Mucosa of gallbladder (tissue), 1 donor: ENCODE results near the gene NPY2R. TPM values are rescaled to one million over a fixed set of nuclear protein-coding genes. Genes with fewer than 3 reads are reported as not detected.

Experiments
- DNase-seq: peaks from one replicate; pipeline ENCODE4 v3.0.0-alpha.2; 2020; ENCODE audit warnings: low spot score
- total RNA-seq: library from RNA; stranded (reverse); gene quantifications from one replicate; pipeline ENCODE4 v1.2.1, GENCODE V29; 2021
- donor health status: DM: no; HTN: no; CAD: no.

Gene NPY2R, protein sequence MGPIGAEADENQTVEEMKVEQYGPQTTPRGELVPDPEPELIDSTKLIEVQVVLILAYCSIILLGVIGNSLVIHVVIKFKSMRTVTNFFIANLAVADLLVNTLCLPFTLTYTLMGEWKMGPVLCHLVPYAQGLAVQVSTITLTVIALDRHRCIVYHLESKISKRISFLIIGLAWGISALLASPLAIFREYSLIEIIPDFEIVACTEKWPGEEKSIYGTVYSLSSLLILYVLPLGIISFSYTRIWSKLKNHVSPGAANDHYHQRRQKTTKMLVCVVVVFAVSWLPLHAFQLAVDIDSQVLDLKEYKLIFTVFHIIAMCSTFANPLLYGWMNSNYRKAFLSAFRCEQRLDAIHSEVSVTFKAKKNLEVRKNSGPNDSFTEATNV
- 0.06 TPM for total RNA-seq

DNA sequence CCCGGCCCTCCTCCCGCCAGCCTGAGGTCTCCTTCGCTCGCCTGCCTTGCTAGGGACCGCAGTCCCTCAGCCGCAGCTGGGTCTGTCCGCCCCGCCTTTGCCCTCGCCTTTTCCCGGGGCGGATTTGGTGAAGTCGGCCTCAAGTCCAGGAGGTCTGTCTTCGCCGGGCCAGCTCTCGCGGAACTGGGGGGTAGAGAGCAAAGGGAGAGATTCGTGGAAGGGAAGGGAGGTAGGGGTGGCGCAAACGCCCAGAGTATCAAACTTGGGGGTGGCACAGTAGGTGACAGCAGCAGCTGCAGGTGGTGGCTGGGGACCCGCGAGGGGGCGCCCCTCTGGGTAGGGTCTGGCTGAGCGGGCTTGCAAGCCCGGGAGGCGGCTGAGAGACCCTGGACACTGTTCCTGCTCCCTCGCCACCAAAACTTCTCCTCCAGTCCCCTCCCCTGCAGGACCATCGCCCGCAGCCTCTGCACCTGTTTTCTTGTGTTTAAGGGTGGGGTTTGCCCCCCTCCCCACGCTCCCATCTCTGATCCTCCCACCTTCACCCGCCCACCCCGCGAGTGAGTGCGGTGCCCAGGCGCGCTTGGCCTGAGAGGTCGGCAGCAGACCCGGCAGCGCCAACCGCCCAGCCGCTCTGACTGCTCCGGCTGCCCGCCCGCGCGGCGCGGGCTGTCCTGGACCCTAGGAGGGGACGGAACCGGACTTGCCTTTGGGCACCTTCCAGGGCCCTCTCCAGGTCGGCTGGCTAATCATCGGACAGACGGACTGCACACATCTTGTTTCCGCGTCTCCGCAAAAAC is at the start of gene NPY2R:
Gene NPY2R, plus strand, starts transcription at position 379 of the 797 bp plus-strand sequence. CDS start 5,304 bp downstream, outside the sequence.
- no peak for DNase-seq

DNA sequence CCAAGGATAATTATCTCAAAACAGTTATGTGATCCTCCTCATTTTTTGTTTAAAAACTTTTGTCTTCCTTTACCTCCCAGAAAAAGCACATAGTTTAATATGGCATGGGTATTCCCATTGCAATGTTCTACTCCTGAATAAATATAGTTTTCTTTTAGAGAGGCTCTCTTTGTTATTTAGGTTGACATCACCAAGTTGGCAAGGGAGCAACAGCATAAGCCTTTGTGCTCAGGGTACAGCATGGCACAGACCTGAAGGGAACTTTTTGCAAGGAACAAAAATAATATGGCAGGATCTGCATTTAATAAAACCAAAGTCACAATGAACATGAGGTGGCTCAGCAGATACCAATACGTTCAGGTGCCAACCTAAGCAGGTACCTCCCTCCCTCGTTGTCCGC is 47.1 kb upstream of the NPY2R start:
- DNase-seq = no peak

DNA sequence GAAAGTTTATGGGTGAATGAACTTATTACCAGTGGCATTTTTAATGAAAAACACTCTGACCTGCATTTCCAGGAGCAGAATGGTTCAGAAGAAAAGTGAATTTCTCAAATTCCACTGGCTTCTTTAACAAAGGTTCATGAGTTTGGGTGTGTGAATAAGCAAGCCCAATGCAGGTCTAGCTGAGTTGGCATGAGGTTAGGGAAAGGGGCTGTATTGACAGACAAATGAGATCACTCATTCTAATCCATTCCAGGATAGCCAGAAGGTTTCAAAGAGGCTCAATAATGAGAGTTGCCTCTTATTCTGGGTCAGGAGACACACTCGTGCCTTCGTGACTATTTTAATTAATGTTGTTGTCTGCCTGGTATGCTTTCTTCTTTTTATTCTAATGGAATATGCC is 43.7 kb upstream of the NPY2R start:
- DNase-seq = no peak

DNA sequence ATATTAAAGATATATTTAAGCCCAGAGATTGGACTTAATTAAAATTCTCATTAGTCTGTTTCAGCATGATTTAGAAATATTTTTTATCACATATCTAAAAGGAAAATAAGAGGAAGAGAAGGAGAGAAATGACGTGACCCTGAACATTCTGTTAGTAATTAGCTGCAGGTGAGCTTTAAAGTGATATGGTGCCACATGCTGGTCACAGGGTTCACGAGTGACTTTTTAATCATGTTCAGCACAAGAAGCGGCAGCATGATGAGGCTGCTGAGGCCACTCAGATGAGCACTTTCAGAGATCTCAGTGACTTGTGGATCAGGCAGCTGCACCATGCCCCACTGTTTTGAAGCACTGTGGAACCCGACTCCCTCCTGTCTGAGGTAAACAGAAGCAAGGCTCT is 37.9 kb upstream of the NPY2R start:
- DNase-seq = no peak

DNA sequence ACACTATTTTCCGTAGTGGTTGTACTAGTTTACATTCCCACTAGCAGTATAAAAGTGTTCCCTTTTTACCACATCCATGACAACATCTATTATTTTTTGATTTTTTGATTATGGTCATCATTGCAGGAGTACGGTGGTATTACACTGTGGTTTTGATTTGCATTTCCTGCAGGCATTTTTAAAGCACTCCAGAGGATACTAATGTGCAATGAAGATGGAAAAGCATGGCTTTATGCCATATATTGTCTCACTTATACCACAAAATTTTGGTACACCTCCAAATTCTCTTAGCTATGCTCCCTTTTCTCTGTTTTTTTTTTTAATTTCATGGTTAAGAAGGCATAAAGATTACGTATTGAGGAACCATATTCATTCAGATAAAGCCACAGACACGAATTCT is 35.1 kb upstream of the NPY2R start:
- no peak for DNase-seq

DNA sequence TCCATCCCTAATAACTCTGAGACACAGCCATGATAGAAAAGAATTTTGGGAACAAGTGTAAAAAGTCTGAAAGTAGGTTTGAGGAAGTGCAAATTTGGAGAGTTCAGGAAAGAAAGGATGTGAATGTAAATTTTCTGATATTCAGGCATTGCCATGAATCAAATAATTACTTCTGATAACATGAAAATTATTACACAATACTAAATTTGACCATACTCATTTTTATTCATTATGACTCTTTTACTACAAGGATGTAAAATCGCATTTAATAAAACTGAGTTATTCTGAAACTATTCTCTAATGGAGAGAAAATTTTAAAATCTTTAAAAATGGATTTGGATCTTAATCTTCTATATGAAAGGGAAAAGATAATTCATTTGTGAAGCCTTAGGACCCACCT is 33.8 kb upstream of the NPY2R start:
- no peak for DNase-seq

DNA sequence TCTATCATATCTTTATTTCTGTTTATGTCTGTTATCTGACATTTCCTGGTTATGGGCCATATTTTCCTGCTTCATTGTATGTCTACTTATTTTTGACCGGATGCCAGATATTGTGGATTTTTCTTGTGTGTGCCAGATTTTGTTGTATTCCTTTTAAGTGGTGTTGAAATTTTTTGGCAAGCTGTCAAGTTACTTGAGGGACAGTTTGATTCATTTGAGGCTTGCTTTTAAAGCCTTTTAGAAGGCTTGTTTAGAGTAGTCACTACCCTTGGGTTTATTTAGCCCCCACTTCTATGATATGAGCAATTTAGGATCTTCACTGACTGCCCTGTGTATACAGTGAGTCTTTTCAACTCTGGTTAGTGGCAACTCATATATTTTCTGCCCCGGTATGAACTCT is 29.2 kb upstream of the NPY2R start:
- DNase-seq = no peak

DNA sequence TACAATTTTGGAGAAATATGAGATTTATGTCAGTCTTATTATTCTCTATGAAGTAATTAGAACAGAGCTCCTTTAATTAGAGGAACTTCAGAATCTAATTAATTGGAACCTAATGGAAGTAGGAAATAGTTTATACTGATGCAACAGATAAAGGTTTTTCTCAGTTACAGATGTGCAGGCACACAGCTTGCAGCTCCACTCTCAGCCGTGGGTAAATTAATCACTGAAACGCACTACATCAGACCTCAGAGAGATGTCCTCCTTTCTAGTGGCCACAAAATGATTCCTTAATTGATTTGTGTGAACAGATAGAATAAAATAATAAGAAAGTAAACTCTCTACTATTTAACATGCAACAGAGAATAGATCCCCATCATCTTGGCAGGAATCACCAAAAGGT is 21.5 kb upstream of the NPY2R start:
- no peak for DNase-seq

DNA sequence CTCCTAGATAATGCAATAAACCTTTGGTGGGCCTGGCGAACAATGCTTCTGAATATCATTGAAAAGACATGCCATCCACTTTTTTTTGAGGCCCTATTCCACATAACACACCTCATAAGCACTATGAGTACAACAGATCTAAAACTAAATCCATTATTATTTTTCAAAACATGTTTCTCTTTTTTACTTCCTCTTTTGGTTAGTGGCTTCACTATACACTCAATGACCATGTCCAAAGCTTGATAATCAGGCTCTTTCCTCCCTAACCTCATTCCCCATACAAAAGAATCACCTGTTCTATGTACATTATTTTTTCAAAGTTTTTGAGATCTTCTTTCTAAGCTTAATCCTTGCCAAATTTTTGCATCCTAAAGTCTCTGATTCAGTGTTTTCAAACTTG is 20.4 kb upstream of the NPY2R start:
- DNase-seq = no peak

DNA sequence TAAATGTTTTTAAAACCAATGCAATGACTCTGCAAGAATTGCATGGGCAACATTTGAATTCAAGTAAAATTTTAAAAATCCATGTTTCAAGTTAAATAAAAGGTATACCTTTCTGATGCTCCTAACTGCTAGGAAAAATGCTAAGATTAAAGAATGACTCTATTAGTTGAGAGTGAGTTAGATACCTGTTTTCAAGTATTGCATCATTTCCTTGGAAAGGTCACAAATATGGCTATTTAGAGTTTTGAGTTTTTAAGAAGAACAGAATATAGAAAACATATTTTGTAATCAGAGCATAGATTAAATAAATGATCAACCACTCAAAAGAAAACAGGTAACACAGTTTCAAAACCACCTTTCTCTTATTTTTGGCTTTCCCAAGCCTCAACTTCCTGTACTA is 18.3 kb upstream of the NPY2R start:
- DNase-seq = no peak

DNA sequence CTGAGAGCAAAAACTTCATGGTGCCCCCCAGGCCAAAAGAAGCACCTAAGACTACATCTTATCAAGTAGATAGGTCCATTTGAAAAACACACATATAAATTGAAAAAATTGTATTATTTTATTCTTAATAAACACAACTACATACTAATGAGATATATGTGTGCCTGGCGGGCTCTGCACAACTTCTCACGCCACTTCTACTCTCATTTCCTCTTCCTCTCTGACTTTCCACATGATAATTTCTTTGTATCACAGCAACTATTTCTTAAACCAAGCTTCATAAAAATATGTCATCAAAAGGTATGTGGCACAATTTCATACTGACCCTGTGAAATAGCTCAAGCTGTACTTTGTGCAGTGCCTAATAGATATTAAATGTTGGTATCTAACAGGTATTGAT is 10.7 kb upstream of the NPY2R start:
- no peak for DNase-seq

DNA sequence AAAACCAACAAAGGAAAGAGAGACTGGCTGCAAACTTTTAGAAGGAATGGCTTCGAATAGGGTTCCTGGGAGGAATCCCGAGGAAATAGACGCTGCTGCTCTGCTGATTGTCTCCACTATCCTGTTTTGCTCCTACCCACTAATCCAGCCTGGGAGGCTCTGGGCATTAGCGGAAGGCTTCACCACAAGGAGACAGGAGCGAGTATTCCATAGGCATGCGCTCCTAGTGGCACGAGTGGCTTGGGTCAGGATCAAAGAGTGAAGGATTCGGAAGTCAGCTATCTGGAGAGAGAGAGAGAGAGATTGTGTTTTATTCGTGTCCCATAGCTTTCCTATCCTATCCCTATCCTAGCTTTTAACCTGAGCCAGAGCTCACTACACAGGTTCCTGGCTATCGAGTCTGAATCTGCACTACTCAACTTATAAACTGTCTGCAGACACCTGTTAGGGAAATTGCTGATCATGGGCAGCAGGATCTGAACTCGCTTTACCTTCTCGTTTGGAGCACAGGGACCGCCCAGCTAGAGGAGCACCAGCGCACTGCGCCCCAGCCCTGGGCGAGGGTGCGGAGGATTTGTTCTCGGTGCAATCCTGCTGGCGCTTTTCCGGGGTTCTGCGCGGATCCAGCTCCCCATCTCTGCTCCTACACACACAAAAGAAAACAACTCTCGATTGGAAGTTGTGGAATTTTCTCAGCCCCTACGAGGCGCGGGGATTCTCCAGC is 740 bp upstream of the NPY2R start:
- no peak for DNase-seq

DNA sequence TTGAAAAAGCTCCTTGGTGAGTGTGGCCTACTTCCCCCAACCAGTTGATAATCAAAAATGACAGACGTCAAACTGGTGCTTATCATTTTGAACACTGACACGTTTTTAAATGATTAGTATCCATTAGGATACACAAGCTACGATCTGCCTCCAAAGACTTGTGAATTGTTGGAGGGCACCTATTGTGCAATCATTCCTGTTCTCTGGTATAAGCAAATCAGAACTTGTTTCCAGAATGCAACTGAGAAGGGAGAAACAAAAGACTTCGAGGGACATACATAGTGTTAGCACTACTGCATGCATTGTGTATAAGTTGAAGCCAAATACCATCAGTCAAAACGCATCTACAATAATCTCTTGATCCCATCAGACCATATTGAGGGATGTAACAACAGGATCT is 11.6 kb downstream of the NPY2R start:
- DNase-seq = no peak

DNA sequence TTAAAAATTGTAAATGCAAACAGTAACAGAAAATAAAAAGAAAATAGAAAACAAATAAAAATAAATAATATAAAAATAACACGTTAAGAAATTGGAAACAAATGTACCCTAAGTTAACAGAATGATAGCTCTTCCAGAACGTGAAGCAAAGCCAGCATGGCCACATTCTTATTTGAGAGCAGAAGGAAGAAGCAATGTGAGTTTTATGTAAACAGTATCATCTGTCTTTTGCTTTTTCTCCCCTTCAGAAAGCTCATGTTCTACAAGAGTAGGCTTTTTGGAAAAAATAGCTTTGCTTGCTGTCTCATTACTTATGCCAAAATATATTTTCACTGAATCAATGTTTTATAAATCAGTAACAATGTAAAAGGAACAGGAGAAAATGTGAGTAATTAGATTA is 18.7 kb downstream of the NPY2R start:
- no peak for DNase-seq

DNA sequence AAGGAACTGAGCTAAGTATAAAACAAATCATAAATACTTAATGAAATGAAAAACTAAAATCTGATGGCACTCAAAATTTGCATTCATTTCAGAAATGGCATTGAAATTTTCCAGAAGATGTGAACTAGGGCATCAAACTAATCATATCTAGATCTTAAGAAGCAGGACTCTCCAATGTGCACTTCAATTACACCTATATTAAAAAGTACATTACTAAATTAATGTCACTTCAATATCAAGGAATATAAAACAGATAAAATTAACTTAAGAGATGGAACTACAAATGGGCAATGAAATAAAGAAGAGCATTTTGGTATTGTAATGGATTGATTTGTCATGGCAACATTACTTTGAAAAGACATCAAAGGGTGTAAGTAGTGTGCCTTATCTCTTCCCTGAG is 20.3 kb downstream of the NPY2R start:
- no peak for DNase-seq

DNA sequence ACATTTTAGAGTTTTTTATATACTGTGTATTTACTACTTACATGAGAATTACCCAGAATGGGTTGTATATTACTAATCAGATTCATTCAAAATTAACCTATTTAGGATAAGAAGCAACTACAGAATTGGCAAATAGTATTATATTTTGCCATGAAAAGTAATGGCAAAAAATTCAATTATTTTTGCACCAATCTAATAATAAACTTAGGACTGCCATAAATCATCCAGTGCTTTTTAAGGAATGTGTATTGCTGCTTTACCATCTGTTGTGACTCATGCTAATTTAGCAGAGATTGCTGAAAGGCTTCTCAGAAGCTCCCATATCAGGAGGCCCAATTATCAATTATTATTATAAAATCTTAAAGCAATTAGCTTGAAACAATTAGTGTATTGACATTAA is 24.0 kb downstream of the NPY2R start:
- DNase-seq = no peak

DNA sequence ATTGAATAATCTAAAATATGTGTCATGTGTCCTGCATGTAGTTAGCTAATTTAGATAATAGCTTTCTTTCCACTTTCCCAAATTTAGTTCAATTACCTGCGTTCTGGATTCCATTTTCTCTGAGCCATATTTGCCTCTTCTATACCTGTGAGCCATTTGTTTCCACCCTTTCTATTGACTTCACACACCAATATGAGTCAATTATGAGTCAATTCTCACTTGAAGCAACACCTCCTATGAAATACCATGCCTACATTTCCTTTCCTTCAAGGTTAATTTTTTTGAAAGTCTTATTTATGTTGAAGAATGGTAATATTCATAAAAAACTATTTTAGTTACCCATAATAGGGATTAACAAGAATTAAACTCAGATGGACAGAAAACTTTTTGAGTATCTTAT is 25.8 kb downstream of the NPY2R start:
- DNase-seq = no peak

DNA sequence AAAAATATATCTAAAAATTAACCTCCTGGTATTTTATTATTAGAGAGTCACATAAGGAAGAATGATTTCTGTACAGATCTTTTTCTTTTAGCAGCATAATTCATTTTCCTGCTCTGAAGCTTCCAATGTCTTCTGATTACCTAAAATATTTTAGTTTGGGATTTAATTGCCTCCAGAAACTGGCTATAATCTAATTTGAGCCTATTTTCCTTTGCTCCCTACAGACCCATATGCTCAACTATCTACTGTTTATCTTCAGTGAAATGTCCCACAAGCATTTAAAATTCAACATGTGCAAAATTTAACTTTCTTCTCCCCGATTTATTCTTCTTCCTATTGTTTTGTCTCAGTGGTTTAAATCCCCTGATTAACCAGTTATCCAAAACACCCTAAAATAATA is 29.1 kb downstream of the NPY2R start:
- no peak for DNase-seq

DNA sequence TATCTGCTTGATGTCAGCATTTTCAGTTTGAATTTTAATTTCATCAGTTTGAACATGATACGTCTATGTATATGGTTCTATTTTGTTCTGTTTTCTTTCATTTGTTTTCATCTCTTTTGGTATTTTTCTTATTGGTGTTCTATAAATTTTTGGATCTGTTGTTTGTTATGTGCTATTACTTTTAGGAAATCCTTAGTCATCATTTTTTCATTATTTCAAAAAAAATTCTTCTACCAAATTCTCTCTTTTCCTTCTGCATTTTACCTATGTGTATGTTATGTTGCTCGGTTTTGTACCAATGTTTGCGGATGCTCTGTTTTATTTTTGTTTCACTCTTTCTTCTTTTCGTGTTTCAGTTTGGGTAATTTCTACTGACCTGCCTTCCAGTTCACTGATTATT is 32.8 kb downstream of the NPY2R start:
- no peak for DNase-seq

DNA sequence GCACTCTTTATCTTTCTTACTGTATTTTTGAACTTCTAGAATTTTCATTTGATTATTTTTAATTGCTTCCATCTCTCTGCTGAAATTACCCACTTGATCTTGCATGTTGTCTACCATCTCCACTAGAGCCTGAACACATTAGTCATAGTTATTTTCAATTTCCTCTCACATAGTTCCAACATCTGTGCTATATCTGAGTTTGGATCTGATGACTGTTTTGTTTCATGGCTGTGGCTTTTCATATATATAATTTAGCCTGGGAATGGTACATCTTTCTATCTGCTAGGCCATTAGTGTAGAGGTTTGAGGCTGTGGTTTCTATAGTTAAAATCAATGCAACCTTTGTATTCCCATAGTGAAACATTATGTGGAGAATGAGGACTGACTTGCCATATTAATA is 33.2 kb downstream of the NPY2R start:
- no peak for DNase-seq

DNA sequence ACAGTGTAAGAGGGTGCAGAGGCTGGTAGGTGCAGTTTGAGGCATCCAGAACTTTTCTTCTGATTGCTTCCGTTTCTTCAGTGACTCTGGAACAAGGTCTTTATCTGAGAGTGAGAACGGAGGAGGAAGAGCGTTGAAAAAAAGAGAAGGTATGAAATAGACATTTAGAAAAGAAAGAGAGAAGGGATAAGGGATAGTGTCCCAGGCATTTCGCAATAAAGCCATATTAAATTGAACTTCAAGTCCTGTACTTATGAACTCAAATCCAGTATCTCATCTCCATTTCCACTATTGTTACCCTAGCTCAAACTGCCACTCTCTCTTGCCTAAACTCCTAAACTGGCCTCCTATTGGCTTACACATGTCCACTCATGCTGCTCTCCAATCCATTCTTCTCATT is 36.7 kb downstream of the NPY2R start:
- no peak for DNase-seq

DNA sequence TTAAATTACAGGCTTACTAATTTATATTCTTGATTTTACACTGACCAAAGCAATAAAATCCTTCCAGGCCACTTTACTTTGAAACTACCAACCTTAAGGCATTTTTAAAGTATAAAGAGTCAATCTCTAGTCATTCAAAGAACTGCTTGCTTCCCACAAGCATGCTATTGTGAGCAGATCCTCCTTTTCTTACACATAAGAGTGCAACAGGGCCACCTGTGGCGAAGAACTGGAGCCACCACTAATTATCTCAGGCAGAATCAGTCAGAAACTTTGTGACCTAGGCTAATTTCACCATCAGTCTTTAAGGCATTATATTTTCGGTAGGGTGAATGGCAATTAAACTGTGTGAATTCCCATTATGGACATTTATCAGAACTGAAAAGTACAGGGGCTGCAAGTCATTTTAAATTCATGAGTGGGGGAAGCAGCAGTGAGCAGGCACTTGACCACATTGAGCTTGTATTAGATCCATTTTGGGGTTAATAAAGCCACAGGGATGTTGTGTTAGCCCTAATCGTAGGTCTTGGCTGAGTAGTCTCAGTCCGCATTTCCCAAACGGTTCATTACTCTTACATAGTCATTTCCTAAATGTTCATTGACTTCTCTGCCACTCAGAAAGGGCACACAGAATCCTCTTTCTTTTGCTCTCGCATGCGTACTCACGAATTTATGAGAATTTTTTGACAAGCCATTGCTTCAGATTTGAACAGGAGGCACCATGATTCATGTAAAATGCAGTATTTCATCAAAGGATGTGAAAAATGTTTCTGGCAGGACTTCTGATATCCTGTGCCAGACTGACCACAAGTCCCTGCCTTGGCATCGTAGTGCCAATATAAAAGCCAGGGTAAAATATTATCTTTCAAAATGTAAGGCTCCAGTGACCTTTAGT is 39.8 kb downstream of the NPY2R start:
- no peak for DNase-seq
